Measurements from ENCODE around the gene SLFN11.
"Not testable (repeated sequence)": the region's sequence is repeated elsewhere in the genome, so short reads cannot be mapped to it uniquely, and the experiment has no call there.

- not testable (repeated sequence) for TF ChIP-seq FOS (IDR thresholded peaks at IDR 0.05; ENCODE audit: extremely low read depth, insufficient read length); IRF9 (tag; IDR thresholded peaks at IDR 0.05); YBX1 (IDR thresholded peaks at IDR 0.05)
These were observed 39.8 kb downstream of the SLFN11 start for GRCh38 chr17:35333578-35333977.

All from K562 (cell line).